Mucosa of descending colon (tissue), 3 donors: Measurements from ENCODE around the gene HBM. TPM values are rescaled to one million over a fixed set of nuclear protein-coding genes. Genes with fewer than 3 reads are reported as not detected.
"Not testable (repeated sequence)": the region's sequence is repeated elsewhere in the genome, so short reads cannot be mapped to it uniquely, and the experiment has no call there.

Experiments
- ATAC-seq: fragments of 200-7000 bp; cut with Tn5 transposase; one replicate; pipeline ENCODE4 v1.9.1; 2020; ENCODE audit warnings: mild to moderate bottlenecking, moderate library complexity
- DNase-seq, 3 donors: peaks; one replicate each; pipeline ENCODE4 v3.0.0-alpha.2; 2020
- H3K36me3 ChIP-seq: fragments of 200-600 bp; one replicate; pipeline ENCODE4 v1.8.0; 2021; ENCODE audit warnings: low read depth, mild to moderate bottlenecking
- H3K4me1 ChIP-seq: fragments of 200-600 bp; one replicate; pipeline ENCODE4 v1.8.0; 2021; ENCODE audit warnings: low read depth, mild to moderate bottlenecking
- H3K4me3 ChIP-seq: fragments of 200-600 bp; one replicate; pipeline ENCODE4 v1.8.0; 2021; ENCODE audit warnings: mild to moderate bottlenecking
- H3K9me3 ChIP-seq: fragments of 200-600 bp; one replicate; pipeline ENCODE4 v1.8.0; 2021; ENCODE audit warnings: mild to moderate bottlenecking
- CTCF ChIP-seq: fragments of 200-600 bp; IDR thresholded peaks from one replicate; pipeline ENCODE4 v1.8.0; 2022; ENCODE audit warnings: antibody characterized with exemption, mild to moderate bottlenecking
- intact Hi-C, 2 donors: fragments of 100-400 bp; cut with DNase I in 1 of 2; cut with micrococcal nuclease in 1 of 2; formaldehyde crosslinking; loops; one replicate each; pipeline versions ENCODE4 v1.11.0 to v1.11.1; 2022; cut with DNase I, micrococcal nuclease
- total RNA-seq, 3 donors: library from RNA; stranded (reverse); fragmentation: NEBNext Ultra II Directional in 2 of 3; extraction: Animal tissue kit (Norgen Biotek cat#: 25700) in 2 of 3; gene quantifications; one replicate each; pipeline versions ENCODE4 v1.2.1 to v1.2.4, GENCODE V29; 2021 to 2023
- donor health status: DM: no; HTN: no; CAD: no; lungs with moderate emphysema.
- donor health status: DM: no; HTN: no; CAD: no.
- donor health status: DM: no; HTN: yes; CAD: no.

Gene HBM
- total RNA-seq, 3 donors from 2014 or later = not detected

DNA sequence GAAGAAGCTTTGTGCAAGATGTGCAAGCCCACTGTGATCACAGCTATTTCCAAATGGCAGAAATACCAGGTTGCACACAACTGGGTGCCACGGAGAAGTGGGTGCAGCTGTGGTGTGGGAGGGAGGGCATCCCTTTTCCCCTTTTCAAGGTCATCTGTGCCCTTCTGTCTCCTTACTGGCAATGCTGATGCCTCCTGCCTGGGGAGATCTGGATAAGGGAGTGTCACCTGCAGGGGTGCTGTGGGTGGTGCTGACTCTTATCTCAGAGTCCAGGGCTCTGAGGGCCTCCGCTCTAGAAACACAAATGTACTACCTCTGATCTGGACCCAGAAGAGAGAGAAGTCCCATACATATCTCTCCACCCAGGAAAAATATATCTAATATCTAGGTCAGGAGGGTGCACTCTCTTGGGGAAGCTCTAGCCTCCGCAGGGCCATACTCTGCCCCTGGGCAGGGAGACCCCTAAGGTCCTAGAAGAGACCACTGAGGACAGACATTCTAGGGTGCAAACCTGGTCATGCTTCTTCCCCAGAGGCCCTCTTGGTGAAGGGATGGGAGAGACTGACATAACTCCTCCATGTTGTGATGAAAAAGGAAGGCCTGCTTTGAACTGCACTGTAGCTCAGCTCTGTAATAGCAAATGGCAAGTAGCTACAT is 45.8 kb upstream of the HBM start:
- no peaks in the 10 kb centered on the region for H3K9me3 ChIP-seq
- H3K4me3 ChIP-seq = no peak overlapping the region
- no peak for ATAC-seq
- no peaks in the 10 kb centered on the region for H3K4me1 ChIP-seq
- no peaks in the 10 kb centered on the region for H3K36me3 ChIP-seq
- no peak for TF ChIP-seq CTCF
- DNase-seq = no peak
- intact Hi-C loops = no loop called here

DNA sequence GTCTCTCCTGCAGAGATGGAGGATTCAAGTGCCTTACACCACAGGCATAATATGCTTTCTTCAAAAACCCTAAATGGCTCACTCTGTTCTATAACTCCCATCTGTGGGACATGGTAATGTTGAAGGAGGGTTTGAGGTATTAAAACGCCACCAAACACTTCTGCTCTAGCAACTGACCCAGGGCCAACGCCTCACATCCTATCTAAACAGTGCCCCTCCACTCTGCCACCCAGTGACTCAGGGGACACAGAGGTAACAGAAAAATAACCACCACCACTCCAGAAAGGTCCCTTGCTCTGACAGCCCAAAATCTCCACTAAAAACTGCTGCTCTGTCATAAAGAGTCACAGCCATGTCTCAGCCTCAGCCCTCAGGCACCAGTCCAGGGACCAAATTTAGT is 45.0 kb upstream of the HBM start:
- H3K4me3 ChIP-seq = no peak overlapping the region

DNA sequence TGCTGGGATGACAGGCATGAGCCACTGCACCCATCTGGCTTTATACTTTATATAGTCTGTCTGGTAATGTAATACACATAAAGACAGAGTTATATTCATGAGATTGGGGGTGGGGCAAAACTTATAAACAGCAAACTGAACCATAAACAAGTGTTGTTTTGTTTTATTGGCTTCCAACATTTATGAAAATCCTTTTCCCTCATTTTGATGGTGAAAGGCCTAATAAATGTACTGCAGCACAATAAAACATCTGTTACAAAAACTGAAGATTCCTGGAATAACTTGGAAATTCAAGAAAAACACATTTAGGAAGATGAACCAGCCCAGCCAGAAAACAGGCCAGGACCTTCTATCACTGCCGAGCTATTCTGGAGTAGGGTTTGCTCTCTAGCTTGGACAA is 43.4 kb upstream of the HBM start:
- DNase-seq = no peak
- no peaks in the 10 kb centered on the region for H3K4me1 ChIP-seq
- H3K9me3 ChIP-seq = no peaks in the 10 kb centered on the region
- no peak overlapping the region for H3K4me3 ChIP-seq
- intact Hi-C loops = no loop called here
- TF ChIP-seq CTCF = no peak
- no peaks in the 10 kb centered on the region for H3K36me3 ChIP-seq
- ATAC-seq = no peak

More for the DNA sequence above, 45.0 kb upstream of the HBM start:
- no peaks in the 10 kb centered on the region for H3K4me1 ChIP-seq
- ATAC-seq = no peak
- DNase-seq = no peak
- TF ChIP-seq CTCF = no peak
- intact Hi-C loops = no loop called here
- H3K36me3 ChIP-seq = no peaks in the 10 kb centered on the region
- no peaks in the 10 kb centered on the region for H3K9me3 ChIP-seq

GRCh38 chr16:123558-124350 is 42.0 kb upstream of the HBM start:
- DNase-seq, ATAC-seq, H3K9me3 ChIP-seq, H3K36me3 ChIP-seq, H3K4me3 ChIP-seq, intact Hi-C loops, H3K4me1 ChIP-seq: not testable (repeated sequence)

DNA sequence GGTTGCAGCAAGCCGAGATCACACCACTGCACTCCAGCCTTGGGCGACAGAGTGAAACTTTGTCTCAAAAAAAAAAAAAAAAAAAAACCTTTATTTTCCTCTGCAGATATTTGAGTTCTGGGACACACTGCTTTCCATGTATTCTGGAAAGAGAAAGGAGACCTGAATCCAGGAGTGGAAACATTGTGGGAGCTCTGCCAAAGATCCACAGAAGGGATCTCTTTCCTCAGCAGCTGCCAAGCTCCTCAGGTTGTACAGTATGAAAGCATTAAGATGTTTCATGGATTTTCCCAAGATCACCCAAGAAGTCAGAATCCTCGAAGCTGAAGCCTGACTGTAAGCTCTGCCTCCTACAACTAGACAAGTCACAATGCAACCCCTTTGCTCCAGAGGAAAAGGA is 40.8 kb upstream of the HBM start:
- no peak for TF ChIP-seq CTCF

DNA sequence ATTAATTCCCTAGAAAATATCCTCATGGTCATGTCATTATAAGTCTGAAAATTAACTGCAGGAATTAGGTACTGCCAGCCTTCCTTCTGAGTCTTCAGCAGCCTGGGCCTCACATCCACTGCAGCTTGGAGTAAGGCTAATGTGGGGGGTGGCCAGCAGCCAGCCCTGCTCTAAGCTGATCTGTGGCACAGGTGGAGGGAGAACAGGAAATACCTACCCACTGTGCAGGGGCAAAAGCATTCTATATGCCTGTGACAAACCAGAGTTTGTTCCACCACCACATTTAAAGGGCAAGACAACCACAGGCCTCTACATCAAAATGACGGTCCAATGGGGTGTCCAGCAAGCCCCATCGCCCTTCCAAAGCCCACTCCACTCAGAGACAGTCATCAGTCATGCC is 36.7 kb upstream of the HBM start:
- H3K4me1 ChIP-seq = no peaks in the 10 kb centered on the region
- ATAC-seq (no peak), DNase-seq (no peak)
- no peak overlapping the region for H3K4me3 ChIP-seq
- no peaks in the 10 kb centered on the region for H3K9me3 ChIP-seq
- intact Hi-C loops = no loop called here
- no peak for TF ChIP-seq CTCF
- no peaks in the 10 kb centered on the region for H3K36me3 ChIP-seq

More for the DNA sequence above, 40.8 kb upstream of the HBM start:
- H3K9me3 ChIP-seq = no peaks in the 10 kb centered on the region
- ATAC-seq (no peak), DNase-seq (no peak)
- no peaks in the 10 kb centered on the region for H3K4me1 ChIP-seq
- intact Hi-C loops = no loop called here
- H3K4me3 ChIP-seq = no peak overlapping the region
- no peaks in the 10 kb centered on the region for H3K36me3 ChIP-seq
